ENCODE measurements around the gene SLC35F3.

DNA sequence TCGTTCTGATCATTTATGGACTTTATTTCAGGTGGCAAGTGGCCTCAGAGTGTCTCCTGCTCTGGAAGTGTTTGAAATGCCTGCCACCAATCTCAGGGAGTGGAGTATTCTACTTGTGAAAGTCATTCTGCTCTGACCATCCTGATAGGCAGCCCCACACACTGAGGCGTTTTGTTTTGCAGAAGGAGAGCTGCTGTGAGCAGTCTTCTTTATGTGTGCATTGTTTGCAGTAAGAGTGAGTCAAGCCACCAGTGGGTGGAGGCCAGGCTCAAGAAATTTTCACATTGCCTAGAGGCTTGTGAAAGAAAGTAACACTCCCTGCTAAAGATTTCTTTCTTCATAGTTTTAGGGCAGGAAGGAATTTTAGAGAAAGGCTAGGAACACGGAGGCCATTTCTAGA is 204.4 kb downstream of the SLC35F3 start:
- TF ChIP-seq, protein P1, sequence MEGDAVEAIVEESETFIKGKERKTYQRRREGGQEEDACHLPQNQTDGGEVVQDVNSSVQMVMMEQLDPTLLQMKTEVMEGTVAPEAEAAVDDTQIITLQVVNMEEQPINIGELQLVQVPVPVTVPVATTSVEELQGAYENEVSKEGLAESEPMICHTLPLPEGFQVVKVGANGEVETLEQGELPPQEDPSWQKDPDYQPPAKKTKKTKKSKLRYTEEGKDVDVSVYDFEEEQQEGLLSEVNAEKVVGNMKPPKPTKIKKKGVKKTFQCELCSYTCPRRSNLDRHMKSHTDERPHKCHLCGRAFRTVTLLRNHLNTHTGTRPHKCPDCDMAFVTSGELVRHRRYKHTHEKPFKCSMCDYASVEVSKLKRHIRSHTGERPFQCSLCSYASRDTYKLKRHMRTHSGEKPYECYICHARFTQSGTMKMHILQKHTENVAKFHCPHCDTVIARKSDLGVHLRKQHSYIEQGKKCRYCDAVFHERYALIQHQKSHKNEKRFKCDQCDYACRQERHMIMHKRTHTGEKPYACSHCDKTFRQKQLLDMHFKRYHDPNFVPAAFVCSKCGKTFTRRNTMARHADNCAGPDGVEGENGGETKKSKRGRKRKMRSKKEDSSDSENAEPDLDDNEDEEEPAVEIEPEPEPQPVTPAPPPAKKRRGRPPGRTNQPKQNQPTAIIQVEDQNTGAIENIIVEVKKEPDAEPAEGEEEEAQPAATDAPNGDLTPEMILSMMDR (IDR thresholded peaks at IDR 0.05) = no peak
- TF ChIP-seq POLR2A (IDR thresholded peaks at IDR 0.05) = no peak

All from Peyer's patch (tissue), 4 donors.